SK-N-SH (cell line): ENCODE data around the gene CRHBP. TPM values are rescaled to one million over a fixed set of nuclear protein-coding genes. Genes with fewer than 3 reads are reported as not detected.

Experiments
- CTCF ChIA-PET: fragments of 300-600, 350-600 bp; formaldehyde crosslinking; extraction: SDS; loops from one replicate; lab custom pipeline; 2021; lab: Yijun Ruan, JAX
- POLR2A ChIA-PET: fragments of 350-600 bp; sonication (Branson Sonifier 250); formaldehyde crosslinking; extraction: SDS; loops from one replicate; lab custom pipeline; 2020; ENCODE audit warnings: antibody characterized with exemption, inconsistent platforms; lab: Yijun Ruan, JAX
- DNase-seq: peaks from one replicate; pipeline ENCODE4 v3.0.0; 2012
- H2AFZ ChIP-seq: fragments of 200-600 bp; sonication (generic); 2 replicates; pipeline ENCODE4 v1.8.1; 2016; ENCODE audit warnings: antibody characterized with exemption, mild to moderate bottlenecking, low read depth
- H3F3A ChIP-seq: fragments of 200-600 bp; sonication (generic); replicated peaks from 2 replicates; pipeline ENCODE3; 2016; ENCODE audit warnings: antibody characterized with exemption, mild to moderate bottlenecking; ENCODE audit not compliant: insufficient read depth
- H3K27ac ChIP-seq, 2 experiments: fragments of 200-500 bp in 1 of 2; fragments of 200-600 bp in 1 of 2; sonication (Bioruptor generic) in 1 of 2; sonication (generic), shearing (Covaris generic) in 1 of 2; 2 replicates each; pipeline versions ENCODE4 v1.5.1 to v1.6.1; 2014 to 2016; ENCODE audit warnings: low read depth in 2 of 2, inconsistent platforms in 1 of 2, low read length in 1 of 2, mild to moderate bottlenecking in 1 of 2, mixed read lengths in 1 of 2
- H3K27me3 ChIP-seq: fragments of 200-600 bp; sonication (generic), shearing (Covaris generic); 2 replicates; pipeline ENCODE4 v1.6.1; 2016; ENCODE audit warnings: mixed run types; ENCODE audit not compliant: insufficient read depth
- H3K36me3 ChIP-seq, 2 experiments: fragments of 200-500 bp in 1 of 2; fragments of 200-600 bp in 1 of 2; sonication (Bioruptor generic) in 1 of 2; sonication (generic) in 1 of 2; replicated peaks in 1 of 2; 2 replicates each; pipeline versions ENCODE3 to v1.5.1; 2014 to 2016; ENCODE audit warnings: low read length in 1 of 2, mild to moderate bottlenecking in 1 of 2; ENCODE audit not compliant: insufficient read depth in 2 of 2, control insufficient read depth in 1 of 2
- H3K4me1 ChIP-seq, 2 experiments: fragments of 200-500 bp in 1 of 2; fragments of 200-600 bp in 1 of 2; sonication (Bioruptor generic) in 1 of 2; sonication (generic), shearing (Covaris generic) in 1 of 2; 2 replicates each; pipeline versions ENCODE4 v1.5.1 to v1.6.1; 2014 to 2016; ENCODE audit warnings: low read depth in 1 of 2, low read length in 1 of 2, mixed run types in 1 of 2; ENCODE audit not compliant: insufficient read depth in 2 of 2, control insufficient read depth in 1 of 2
- H3K4me2 ChIP-seq: fragments of 200-600 bp; sonication (generic), shearing (Covaris generic); 2 replicates; pipeline ENCODE4 v1.6.1; 2017; ENCODE audit warnings: mixed run types
- H3K4me3 ChIP-seq, 2 experiments: fragments of 200-500 bp in 1 of 2; fragments of 200-600 bp in 1 of 2; sonication (Bioruptor generic) in 1 of 2; sonication (generic), shearing (Covaris generic) in 1 of 2; 2 replicates each; pipeline versions ENCODE4 v1.5.1 to v1.8.1; 2014 to 2016; ENCODE audit warnings: low read depth in 2 of 2, inconsistent platforms in 1 of 2, low read length in 1 of 2, mild to moderate bottlenecking in 1 of 2, mixed read lengths in 1 of 2, moderate library complexity in 1 of 2
- H3K79me2 ChIP-seq: fragments of 200-600 bp; sonication (generic); 2 replicates; pipeline ENCODE4 v1.8.1; 2017; ENCODE audit warnings: mild to moderate bottlenecking; ENCODE audit not compliant: insufficient read depth
- H3K9ac ChIP-seq: fragments of 200-600 bp; sonication (generic); 2 replicates; pipeline ENCODE4 v1.6.1; 2017; ENCODE audit warnings: mixed run types
- H3K9me2 ChIP-seq: fragments of 200-600 bp; sonication (generic); 2 replicates; pipeline ENCODE4 v1.6.1; 2017; ENCODE audit warnings: mixed run types
- H3K9me3 ChIP-seq: fragments of 200-600 bp; sonication (generic); 2 replicates; pipeline ENCODE4 v1.6.1; 2017; ENCODE audit warnings: mixed run types, mild to moderate bottlenecking, moderate library complexity
- H4K20me1 ChIP-seq: fragments of 200-600 bp; sonication (generic); 2 replicates; pipeline ENCODE4 v1.6.1; 2017; ENCODE audit warnings: mild to moderate bottlenecking, mixed run types; ENCODE audit not compliant: insufficient read depth
- EZH2phosphoT487 ChIP-seq: fragments of 200-600 bp; sonication (generic); IDR thresholded peaks from 2 replicates; pipeline ENCODE4 v1.6.1; 2017; ENCODE audit warnings: low read depth, mixed run types, mild to moderate bottlenecking, antibody characterized with exemption, moderate library complexity, borderline replicate concordance
- FOXM1 ChIP-seq: IDR thresholded peaks from 2 replicates; pipeline ENCODE4 v1.4.0; 2012; ENCODE audit warnings: low read depth, mild to moderate bottlenecking
- GATA2 ChIP-seq: sonication (generic); formaldehyde crosslinking; IDR thresholded peaks from 2 replicates; pipeline ENCODE4 v1.5.0; 2020; ENCODE audit warnings: mild to moderate bottlenecking, missing genetic modification reagents
- JUND ChIP-seq: IDR thresholded peaks from 2 replicates; pipeline ENCODE4 v1.4.0; 2012
- MEF2A ChIP-seq: IDR thresholded peaks from 2 replicates; pipeline ENCODE4 v1.4.0; 2012; ENCODE audit warnings: low read depth, borderline replicate concordance
- NRF1 ChIP-seq: IDR thresholded peaks from 2 replicates; pipeline ENCODE4 v1.6.1; 2012; ENCODE audit warnings: low read depth, mild to moderate bottlenecking, low read length
- RAD21 ChIP-seq: IDR thresholded peaks from 2 replicates; pipeline ENCODE4 v1.6.1; 2012; ENCODE audit warnings: mild to moderate bottlenecking, low read length
- RFX5 ChIP-seq: IDR thresholded peaks from 2 replicates; pipeline ENCODE4 v1.6.1; 2012; ENCODE audit warnings: mild to moderate bottlenecking, improper control_type of control experiment, low read length
- SIN3A ChIP-seq: IDR thresholded peaks from 2 replicates; pipeline ENCODE4 v1.6.1; 2012; ENCODE audit warnings: low read depth, mild to moderate bottlenecking, low read length, moderate library complexity, borderline replicate concordance
- TCF12 ChIP-seq: IDR thresholded peaks from 2 replicates; pipeline ENCODE4 v1.4.0; 2012
- YY1 ChIP-seq: IDR thresholded peaks from 2 replicates; pipeline ENCODE4 v1.4.0; 2012; ENCODE audit warnings: low read depth, mild to moderate bottlenecking
- WGBS: methylation state at CpG from one replicate; pipeline ENCODE4 v1.1.6; 2017; ENCODE audit warnings: low lambda C conversion rate; 5-methylcytosine and 5-hydroxymethylcytosine counted together
- polyA plus RNA-seq, 3 experiments: library from polyadenylated mRNA; depleted of rRNA; stranded (reverse); fragments of >200 nt; gene quantifications; 2 replicates each; pipeline ENCODE4 v1.2.3, GENCODE V29; 2012
- TF ChIP-seq, protein P1 (sequence below): fragments of 150-350 bp; IDR thresholded peaks from 2 replicates; pipeline ENCODE4 v1.6.1; 2016; ENCODE audit warnings: mild to moderate bottlenecking, low read depth, low read length
- TF ChIP-seq, protein P2 (sequence below): fragments of 150-350 bp; IDR thresholded peaks from 2 replicates; pipeline ENCODE4 v1.6.1; 2017; ENCODE audit warnings: antibody characterized with exemption, low read length, low read depth, borderline replicate concordance
- TF ChIP-seq, protein P3 (sequence below): IDR thresholded peaks from 2 replicates; pipeline ENCODE4 v1.6.1; 2012; ENCODE audit warnings: mild to moderate bottlenecking, low read depth, low read length, moderate library complexity
- TF ChIP-seq, protein P4 (sequence below): IDR thresholded peaks from 2 replicates; pipeline ENCODE4 v1.4.0; 2012; ENCODE audit warnings: low read depth, borderline replicate concordance
- TF ChIP-seq, protein P5 (sequence below): fragments of 200-600 bp; sonication (generic); IDR thresholded peaks from 2 replicates; pipeline ENCODE4 v1.6.1; 2017; ENCODE audit warnings: antibody characterized with exemption, mild to moderate bottlenecking, moderate library complexity

Gene CRHBP
- polyA plus RNA-seq, 1 of the 3 experiments (the other 2 are of a cell fraction): not detected

DNA sequence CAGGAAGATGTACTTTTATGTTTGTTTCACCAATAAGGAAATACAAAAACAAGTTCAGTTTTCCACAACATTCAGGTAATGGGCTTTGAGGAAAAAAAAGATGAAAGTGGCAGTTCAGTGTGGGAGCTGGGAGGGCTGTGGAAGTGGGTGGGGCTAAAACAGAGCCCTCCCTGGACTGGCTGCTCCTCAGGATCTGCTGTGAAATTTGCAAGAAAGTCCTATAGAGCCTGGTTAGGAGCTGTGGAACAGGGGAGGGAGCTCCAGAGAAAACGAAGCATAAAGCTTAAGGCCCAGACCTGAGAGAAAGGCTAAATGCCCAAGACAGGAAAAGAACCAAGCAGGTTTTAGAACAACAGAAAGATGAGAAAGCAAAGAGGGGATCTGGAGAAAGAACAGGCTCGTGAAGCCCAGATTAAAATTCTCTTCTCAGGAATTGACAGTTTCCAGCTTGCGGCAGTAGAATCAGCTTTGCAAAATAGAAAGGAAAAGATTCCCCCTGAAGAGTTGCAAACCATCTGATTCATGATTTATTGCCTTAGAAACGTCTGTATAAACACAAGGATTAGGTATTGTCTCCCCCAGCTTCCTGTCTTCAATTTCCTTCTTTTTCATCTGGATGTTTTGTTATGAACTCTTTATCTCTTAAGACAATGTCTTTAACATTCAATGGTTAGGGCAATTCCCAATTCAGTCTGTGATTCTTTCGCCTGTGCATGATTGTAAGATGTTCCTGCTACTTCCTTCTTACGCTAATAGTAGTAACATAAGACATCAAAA lies 26.3 kb upstream of the CRHBP start:
- no peaks in the 10 kb centered on the region for H3K79me2 ChIP-seq
- H4K20me1 ChIP-seq: no peaks in the 10 kb centered on the region
- H3K9me2 ChIP-seq: no peaks in the 10 kb centered on the region
- no peak for TF ChIP-seq MEF2A
- TF ChIP-seq SIN3A: no peak
- TF ChIP-seq TCF12: no peak
- no peak for TF ChIP-seq YY1
- no peaks in the 10 kb centered on the region for H3K36me3 ChIP-seq
- no peak overlapping the region for H3K9ac ChIP-seq
- no peaks in the 10 kb centered on the region for H3K9me3 ChIP-seq
- WGBS: 49% methylated on average over 6 of the region's 6 CpGs
- no peaks in the 10 kb centered on the region for H3F3A ChIP-seq
- no peak overlapping the region for H2AFZ ChIP-seq
- peaks cover 0 to 3% of the 10 kb centered on the region in 2 experiments; a peak in 1 of 4 replicates for H3K4me1 ChIP-seq
- H3K27ac ChIP-seq: no peak overlapping the region
- no peak overlapping the region for H3K4me3 ChIP-seq
- H3K27me3 ChIP-seq: no peaks in the 10 kb centered on the region; the same call in 1 of the 2 replicates
- CTCF ChIA-PET: no interaction called here
- DNase-seq: no peak
- POLR2A ChIA-PET: no interaction called here
- no peak overlapping the region for H3K4me2 ChIP-seq

DNA sequence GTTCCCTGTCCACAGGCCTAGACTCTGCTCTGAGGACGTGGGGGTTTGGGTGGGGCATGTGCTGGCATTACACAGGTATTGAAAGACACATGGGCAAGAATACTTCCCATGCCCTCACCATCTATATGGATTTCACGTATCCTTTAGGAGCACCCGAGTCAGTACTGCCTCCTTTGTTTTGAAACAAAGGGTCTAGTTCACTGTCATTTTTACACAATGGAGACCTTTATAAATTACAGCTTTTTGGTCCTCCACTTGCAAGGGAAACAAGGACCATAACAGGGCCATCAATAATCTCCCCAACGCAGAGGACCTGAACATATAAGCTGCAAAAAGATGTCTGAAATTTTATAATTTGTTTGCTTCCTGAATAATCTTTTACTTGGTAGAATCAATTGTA lies 24.9 kb upstream of the CRHBP start:
- H3K9me2 ChIP-seq: no peaks in the 10 kb centered on the region
- no peaks in the 10 kb centered on the region for H3K79me2 ChIP-seq
- H2AFZ ChIP-seq: no peak overlapping the region
- no peak for DNase-seq
- no peaks in the 10 kb centered on the region for H3F3A ChIP-seq
- H3K9ac ChIP-seq: no peak overlapping the region
- H3K9me3 ChIP-seq: no peaks in the 10 kb centered on the region
- no peak overlapping the region for H3K4me2 ChIP-seq
- no peaks in the 10 kb centered on the region; the same call in 1 of the 2 replicates for H3K27me3 ChIP-seq
- H4K20me1 ChIP-seq: no peaks in the 10 kb centered on the region
- CTCF ChIA-PET: no interaction called here
- no peak overlapping the region for H3K27ac ChIP-seq
- 37% methylated on average over 4 of the region's 4 CpGs for WGBS
- peaks cover 0 to 3% of the 10 kb centered on the region in 2 experiments; a peak in 1 of 4 replicates for H3K4me1 ChIP-seq
- POLR2A ChIA-PET: no interaction called here
- H3K4me3 ChIP-seq: no peak overlapping the region
- H3K36me3 ChIP-seq: no peaks in the 10 kb centered on the region
- TF ChIP-seq EZH2phosphoT487 (no peak), RAD21 (no peak), GATA2 (CRISPR knock-in tag) (no peak), FOXM1 (no peak), JUND (no peak), YY1 (no peak), NRF1 (no peak), RFX5 (no peak), TCF12 (no peak)
- TF ChIP-seq, protein P1, sequence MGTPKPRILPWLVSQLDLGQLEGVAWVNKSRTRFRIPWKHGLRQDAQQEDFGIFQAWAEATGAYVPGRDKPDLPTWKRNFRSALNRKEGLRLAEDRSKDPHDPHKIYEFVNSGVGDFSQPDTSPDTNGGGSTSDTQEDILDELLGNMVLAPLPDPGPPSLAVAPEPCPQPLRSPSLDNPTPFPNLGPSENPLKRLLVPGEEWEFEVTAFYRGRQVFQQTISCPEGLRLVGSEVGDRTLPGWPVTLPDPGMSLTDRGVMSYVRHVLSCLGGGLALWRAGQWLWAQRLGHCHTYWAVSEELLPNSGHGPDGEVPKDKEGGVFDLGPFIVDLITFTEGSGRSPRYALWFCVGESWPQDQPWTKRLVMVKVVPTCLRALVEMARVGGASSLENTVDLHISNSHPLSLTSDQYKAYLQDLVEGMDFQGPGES: no peak
- TF ChIP-seq, protein P2, sequence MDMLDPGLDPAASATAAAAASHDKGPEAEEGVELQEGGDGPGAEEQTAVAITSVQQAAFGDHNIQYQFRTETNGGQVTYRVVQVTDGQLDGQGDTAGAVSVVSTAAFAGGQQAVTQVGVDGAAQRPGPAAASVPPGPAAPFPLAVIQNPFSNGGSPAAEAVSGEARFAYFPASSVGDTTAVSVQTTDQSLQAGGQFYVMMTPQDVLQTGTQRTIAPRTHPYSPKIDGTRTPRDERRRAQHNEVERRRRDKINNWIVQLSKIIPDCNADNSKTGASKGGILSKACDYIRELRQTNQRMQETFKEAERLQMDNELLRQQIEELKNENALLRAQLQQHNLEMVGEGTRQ: no peak
- TF ChIP-seq, protein P3, sequence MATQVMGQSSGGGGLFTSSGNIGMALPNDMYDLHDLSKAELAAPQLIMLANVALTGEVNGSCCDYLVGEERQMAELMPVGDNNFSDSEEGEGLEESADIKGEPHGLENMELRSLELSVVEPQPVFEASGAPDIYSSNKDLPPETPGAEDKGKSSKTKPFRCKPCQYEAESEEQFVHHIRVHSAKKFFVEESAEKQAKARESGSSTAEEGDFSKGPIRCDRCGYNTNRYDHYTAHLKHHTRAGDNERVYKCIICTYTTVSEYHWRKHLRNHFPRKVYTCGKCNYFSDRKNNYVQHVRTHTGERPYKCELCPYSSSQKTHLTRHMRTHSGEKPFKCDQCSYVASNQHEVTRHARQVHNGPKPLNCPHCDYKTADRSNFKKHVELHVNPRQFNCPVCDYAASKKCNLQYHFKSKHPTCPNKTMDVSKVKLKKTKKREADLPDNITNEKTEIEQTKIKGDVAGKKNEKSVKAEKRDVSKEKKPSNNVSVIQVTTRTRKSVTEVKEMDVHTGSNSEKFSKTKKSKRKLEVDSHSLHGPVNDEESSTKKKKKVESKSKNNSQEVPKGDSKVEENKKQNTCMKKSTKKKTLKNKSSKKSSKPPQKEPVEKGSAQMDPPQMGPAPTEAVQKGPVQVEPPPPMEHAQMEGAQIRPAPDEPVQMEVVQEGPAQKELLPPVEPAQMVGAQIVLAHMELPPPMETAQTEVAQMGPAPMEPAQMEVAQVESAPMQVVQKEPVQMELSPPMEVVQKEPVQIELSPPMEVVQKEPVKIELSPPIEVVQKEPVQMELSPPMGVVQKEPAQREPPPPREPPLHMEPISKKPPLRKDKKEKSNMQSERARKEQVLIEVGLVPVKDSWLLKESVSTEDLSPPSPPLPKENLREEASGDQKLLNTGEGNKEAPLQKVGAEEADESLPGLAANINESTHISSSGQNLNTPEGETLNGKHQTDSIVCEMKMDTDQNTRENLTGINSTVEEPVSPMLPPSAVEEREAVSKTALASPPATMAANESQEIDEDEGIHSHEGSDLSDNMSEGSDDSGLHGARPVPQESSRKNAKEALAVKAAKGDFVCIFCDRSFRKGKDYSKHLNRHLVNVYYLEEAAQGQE: no peak
- TF ChIP-seq, protein P4, sequence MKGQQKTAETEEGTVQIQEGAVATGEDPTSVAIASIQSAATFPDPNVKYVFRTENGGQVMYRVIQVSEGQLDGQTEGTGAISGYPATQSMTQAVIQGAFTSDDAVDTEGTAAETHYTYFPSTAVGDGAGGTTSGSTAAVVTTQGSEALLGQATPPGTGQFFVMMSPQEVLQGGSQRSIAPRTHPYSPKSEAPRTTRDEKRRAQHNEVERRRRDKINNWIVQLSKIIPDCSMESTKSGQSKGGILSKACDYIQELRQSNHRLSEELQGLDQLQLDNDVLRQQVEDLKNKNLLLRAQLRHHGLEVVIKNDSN: no peak
- TF ChIP-seq, protein P5, sequence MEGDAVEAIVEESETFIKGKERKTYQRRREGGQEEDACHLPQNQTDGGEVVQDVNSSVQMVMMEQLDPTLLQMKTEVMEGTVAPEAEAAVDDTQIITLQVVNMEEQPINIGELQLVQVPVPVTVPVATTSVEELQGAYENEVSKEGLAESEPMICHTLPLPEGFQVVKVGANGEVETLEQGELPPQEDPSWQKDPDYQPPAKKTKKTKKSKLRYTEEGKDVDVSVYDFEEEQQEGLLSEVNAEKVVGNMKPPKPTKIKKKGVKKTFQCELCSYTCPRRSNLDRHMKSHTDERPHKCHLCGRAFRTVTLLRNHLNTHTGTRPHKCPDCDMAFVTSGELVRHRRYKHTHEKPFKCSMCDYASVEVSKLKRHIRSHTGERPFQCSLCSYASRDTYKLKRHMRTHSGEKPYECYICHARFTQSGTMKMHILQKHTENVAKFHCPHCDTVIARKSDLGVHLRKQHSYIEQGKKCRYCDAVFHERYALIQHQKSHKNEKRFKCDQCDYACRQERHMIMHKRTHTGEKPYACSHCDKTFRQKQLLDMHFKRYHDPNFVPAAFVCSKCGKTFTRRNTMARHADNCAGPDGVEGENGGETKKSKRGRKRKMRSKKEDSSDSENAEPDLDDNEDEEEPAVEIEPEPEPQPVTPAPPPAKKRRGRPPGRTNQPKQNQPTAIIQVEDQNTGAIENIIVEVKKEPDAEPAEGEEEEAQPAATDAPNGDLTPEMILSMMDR: no peak
